GM13977 (cell line): ENCODE measurements around the gene ERG.

ENCODE experiments used
- DNase-seq: peaks from one replicate; pipeline ENCODE4 v3.0.0; 2012; ENCODE audit warnings: low spot score
- in situ Hi-C: fragments of 300-500 bp; cut with MboI; formaldehyde crosslinking; loops from one replicate; pipeline ENCODE4 v1.12.0; 2022; ENCODE audit warnings: low sequenced_read_pairs, low pct_unique_long_range_greater_than_20kb, mixed read lengths, inconsistent platforms; ENCODE audit not compliant: unreplicated experiment
- TF ChIP-seq, protein P1 (sequence below): IDR thresholded peaks from 2 replicates; pipeline ENCODE4 v1.5.1; 2012; ENCODE audit warnings: mild to moderate bottlenecking, control low read depth; ENCODE audit not compliant: insufficient read depth; ENCODE audit errors: extremely low read depth, missing control alignments

The ERG gene

DNA sequence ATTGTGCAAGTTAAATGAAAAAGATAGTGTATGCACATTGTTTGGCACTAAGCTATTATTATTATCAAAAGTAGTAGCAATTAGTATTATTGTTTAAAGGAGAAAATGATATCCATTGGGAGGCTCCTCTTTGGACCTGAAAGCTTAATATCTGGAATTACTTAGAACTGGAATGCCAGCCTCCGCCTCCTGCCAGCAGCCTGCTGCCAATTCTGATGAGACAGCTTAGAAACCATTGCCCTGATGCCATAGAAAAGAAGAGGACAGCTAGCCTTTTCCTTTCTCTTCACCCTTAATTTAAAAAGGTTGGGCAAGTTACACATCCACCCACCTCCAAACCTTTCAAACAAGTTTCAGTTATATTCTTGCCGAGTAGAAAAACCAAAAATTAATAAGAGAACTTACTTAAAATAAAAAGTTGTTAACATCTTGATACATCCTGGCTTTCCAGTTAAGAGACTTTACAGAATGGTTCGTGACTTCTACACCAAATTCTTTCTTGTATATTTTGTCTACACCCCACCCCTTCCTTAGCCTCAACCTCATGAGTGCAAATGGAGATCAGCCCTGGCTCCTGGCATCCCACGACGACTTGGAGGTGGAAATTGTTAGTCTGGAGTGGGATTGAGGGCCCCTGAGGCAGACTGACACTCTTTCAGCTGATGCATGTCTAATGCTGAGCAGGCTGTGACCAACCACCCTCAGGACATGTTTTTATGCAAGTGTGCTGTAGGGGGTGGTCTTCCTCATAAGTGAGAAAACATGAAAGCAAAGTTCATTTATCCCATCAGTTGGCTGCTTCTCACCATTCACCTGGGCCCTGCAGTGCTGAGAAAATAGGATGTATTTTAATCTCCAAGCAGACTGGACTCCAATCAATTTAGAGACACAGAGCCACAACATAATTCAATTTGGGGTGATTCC is 120.8 kb downstream of the ERG start:
- TF ChIP-seq, protein P1, sequence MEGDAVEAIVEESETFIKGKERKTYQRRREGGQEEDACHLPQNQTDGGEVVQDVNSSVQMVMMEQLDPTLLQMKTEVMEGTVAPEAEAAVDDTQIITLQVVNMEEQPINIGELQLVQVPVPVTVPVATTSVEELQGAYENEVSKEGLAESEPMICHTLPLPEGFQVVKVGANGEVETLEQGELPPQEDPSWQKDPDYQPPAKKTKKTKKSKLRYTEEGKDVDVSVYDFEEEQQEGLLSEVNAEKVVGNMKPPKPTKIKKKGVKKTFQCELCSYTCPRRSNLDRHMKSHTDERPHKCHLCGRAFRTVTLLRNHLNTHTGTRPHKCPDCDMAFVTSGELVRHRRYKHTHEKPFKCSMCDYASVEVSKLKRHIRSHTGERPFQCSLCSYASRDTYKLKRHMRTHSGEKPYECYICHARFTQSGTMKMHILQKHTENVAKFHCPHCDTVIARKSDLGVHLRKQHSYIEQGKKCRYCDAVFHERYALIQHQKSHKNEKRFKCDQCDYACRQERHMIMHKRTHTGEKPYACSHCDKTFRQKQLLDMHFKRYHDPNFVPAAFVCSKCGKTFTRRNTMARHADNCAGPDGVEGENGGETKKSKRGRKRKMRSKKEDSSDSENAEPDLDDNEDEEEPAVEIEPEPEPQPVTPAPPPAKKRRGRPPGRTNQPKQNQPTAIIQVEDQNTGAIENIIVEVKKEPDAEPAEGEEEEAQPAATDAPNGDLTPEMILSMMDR = no peak
- no peak for DNase-seq
- in situ Hi-C loops = no loop called here

DNA sequence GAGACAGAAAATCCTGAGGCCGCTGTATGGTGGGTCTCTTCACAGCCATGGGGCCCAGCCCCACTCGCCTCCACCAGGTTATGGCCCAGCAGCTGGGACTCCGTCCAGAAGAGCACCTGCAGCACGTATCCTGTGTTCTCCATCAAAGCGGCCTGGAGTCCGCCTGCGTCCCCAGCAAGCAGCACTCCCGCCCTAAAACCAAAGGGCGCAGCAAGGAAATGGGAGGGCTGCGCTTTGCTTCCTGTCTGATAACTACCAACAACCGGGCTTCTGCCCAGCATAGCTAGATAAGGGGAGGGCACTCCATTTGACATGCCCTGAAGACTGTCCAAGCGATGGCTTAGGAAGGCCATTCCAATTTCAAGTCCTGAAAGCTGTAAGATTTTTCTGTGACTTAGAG is 121.6 kb downstream of the ERG start:
- DNase-seq = no peak
- in situ Hi-C loops = no loop called here
- TF ChIP-seq, protein P1 = no peak

DNA sequence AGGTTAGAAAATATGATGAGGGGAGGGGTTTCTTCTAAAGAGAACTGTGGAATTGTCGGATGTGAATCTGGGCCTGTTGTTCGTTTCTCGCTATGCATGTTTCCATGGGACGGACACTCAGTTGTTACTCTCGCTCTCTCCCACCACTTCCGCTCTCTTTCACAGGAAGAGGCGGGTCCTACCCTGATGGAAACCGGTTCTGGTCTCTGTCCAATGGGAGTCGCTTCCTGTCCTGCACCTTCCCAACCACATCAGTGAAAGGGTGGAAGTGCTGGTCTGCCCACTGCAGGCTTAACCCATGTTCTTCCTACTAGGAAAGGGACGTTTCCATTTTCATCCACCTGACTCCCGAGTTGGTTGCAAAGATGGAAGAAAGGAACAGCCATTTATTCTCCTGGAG is 122.0 kb downstream of the ERG start:
- in situ Hi-C loops = no loop called here
- DNase-seq = no peak

DNA sequence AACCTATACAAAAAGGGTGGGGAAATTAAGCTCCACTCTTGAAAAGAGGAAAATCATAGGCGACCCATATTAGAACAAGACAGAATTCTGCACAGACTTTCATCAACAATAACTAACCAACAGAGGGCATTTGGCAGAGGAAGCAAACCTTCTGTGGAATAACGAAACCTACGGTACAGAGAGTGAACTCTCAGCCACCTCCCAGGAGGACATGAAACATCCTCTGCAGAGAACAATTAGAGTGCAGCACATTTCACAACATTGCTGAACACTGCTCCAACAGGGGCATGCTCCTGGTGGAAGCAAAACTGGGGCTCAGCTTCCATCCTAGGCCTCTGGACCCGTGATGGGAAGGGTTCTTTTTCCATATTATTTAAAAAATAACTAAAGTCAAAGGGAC is 130.6 kb downstream of the ERG start:
- in situ Hi-C loops = loop anchor here (25.0 kb wide), 1 partner anchor 655 kb away; no protein-coding TSS in a partner anchor
- no peak for DNase-seq
- TF ChIP-seq, protein P1 = no peak

More for the DNA sequence above, 122.0 kb downstream of the ERG start:
- TF ChIP-seq, protein P1 = no peak

DNA sequence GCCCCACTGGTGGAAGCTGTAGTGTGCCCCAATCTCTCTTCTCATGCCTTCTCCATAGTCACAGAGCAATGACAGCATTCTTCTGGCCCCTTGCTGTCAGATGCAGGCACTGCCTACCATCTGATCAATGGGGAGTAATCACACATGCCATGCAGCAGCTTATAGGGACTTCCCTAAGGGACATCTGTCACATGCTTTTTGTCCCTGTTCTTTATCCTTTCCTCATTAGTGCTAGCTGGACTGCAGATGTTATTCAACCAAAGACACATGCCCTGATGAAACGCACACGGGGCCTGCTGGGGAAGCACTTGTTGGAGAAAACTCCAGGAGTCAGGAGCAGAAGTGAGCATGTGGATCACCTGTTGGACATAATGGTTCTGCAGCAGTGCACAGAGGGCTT is 132.8 kb downstream of the ERG start:
- TF ChIP-seq, protein P1 = no peak
- in situ Hi-C loops = loop anchor here (25.0 kb wide), 1 partner anchor 653 kb away; no protein-coding TSS in a partner anchor
- DNase-seq = no peak

DNA sequence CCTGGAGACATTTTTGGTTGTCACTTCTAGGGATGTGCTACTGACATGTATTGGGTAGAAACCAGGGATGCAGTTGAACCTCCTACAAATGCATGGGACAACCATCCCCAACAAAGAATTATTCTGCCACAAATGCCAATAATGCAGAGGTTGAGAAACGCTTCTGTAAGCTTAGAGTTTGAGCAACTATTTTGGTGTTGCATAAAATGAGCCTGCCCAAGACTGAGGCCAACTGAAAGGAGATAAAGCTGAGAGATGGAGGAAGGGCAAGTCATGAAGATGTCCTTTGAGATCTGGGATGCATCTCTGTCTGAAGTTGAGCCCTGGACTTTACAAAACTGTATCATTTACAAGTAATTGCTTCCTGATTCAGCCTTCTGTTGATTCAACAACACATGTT is 134.6 kb downstream of the ERG start:
- DNase-seq = no peak
- in situ Hi-C loops = loop anchor here (25.0 kb wide), 1 partner anchor 651 kb away; no protein-coding TSS in a partner anchor

More for the DNA sequence above, 134.6 kb downstream of the ERG start:
- TF ChIP-seq, protein P1 = no peak
